GM04503 (cell line): ENCODE measurements around the gene PADI2.
A peak's percentile ranks its signal among the peaks of the same experiment; 100 is the strongest.

Experiments used
- DNase-seq: peaks from one replicate; pipeline ENCODE4 v3.0.0-alpha.2; 2012; ENCODE audit warnings: low read depth

The PADI2 gene

GRCh38 chr1:17119076-17119772 is at the start of gene PADI2:
Gene PADI2 (minus strand): TSS chr1:17119451. CDS start chr1:17119371, 80 bp downstream.
- no peak for DNase-seq

- peak; percentile 83 for DNase-seq
Measured at GRCh38 chr1:17168091-17168876, 49.0 kb upstream of the PADI2 start.

- DNase-seq: no peak
Measured at GRCh38 chr1:17167786-17168090, 48.5 kb upstream of the PADI2 start.

- DNase-seq: no peak
Measured at GRCh38 chr1:17167041-17167785, 48.0 kb upstream of the PADI2 start.

- no peak for DNase-seq
Measured at GRCh38 chr1:17165823-17166222, 46.6 kb upstream of the PADI2 start.

- no peak for DNase-seq
Measured at GRCh38 chr1:17163789-17164666, 44.8 kb upstream of the PADI2 start.

- DNase-seq: no peak
Measured at GRCh38 chr1:17163371-17163770, 44.1 kb upstream of the PADI2 start.

GRCh38 chr1:17162941-17163340 is 43.7 kb upstream of the PADI2 start:
- no peak for DNase-seq

GRCh38 chr1:17161926-17162800 is 42.9 kb upstream of the PADI2 start:
- no peak for DNase-seq

GRCh38 chr1:17161137-17161740 is 42.0 kb upstream of the PADI2 start:
- no peak for DNase-seq

GRCh38 chr1:17158961-17159360 is 39.7 kb upstream of the PADI2 start:
- no peak for DNase-seq

GRCh38 chr1:17156108-17156507 is 36.9 kb upstream of the PADI2 start:
- no peak for DNase-seq

- DNase-seq: no peak
Measured at GRCh38 chr1:17155257-17155920, 36.1 kb upstream of the PADI2 start.

- no peak for DNase-seq
Measured at GRCh38 chr1:17149771-17150170, 30.5 kb upstream of the PADI2 start.

GRCh38 chr1:17148950-17149608 is 29.8 kb upstream of the PADI2 start:
- no peak for DNase-seq

GRCh38 chr1:17145648-17146047 is 26.4 kb upstream of the PADI2 start:
- DNase-seq: no peak

- DNase-seq: no peak
Measured at GRCh38 chr1:17143760-17144159, 24.5 kb upstream of the PADI2 start.

- no peak for DNase-seq
Measured at GRCh38 chr1:17141441-17142197, 22.4 kb upstream of the PADI2 start.

GRCh38 chr1:17140279-17140678 is 21.0 kb upstream of the PADI2 start:
- DNase-seq: no peak
